ENCODE data around the gene PCSK6. TPM values are rescaled to one million over a fixed set of nuclear protein-coding genes. Genes with fewer than 3 reads are reported as not detected.

Gene PCSK6
- total RNA-seq, 1 donor from 2014 or later, result 3.7 TPM

GRCh38 chr15:101511717-101512116, 22.2 kb upstream of the PCSK6 start:
- DNase-seq (ENCODE audit: low read depth), result no peak
- TF ChIP-seq CTCF (conservative IDR thresholded peaks at IDR 0.05; ENCODE audit: low read depth, low read length), result no peak
- H3K4me3 ChIP-seq (ENCODE audit: low read depth, low read length), result no peak overlapping the region

GRCh38 chr15:101510212-101511197, 21.0 kb upstream of the PCSK6 start:
- no peak for TF ChIP-seq CTCF (conservative IDR thresholded peaks at IDR 0.05; ENCODE audit: low read depth, low read length)
- no peak overlapping the region for H3K4me3 ChIP-seq (ENCODE audit: low read depth, low read length)
- no peak for DNase-seq (ENCODE audit: low read depth)

GRCh38 chr15:101509279-101509678, 19.8 kb upstream of the PCSK6 start:
- DNase-seq (ENCODE audit: low read depth), result no peak
- TF ChIP-seq CTCF (conservative IDR thresholded peaks at IDR 0.05; ENCODE audit: low read depth, low read length), result no peak
- no peak overlapping the region for H3K4me3 ChIP-seq (ENCODE audit: low read depth, low read length)

- no peak overlapping the region for H3K4me3 ChIP-seq (ENCODE audit: low read depth, low read length)
- no peak for TF ChIP-seq CTCF (conservative IDR thresholded peaks at IDR 0.05; ENCODE audit: low read depth, low read length)
- DNase-seq (ENCODE audit: low read depth), result no peak
Measured at GRCh38 chr15:101506491-101506890, 17.0 kb upstream of the PCSK6 start.

GRCh38 chr15:101505610-101506337, 16.3 kb upstream of the PCSK6 start:
- H3K4me3 ChIP-seq (ENCODE audit: low read depth, low read length), result no peak overlapping the region
- DNase-seq (ENCODE audit: low read depth), result no peak
- TF ChIP-seq CTCF (conservative IDR thresholded peaks at IDR 0.05; ENCODE audit: low read depth, low read length), result no peak

- no peak overlapping the region for H3K4me3 ChIP-seq (ENCODE audit: low read depth, low read length)
- TF ChIP-seq CTCF (conservative IDR thresholded peaks at IDR 0.05; ENCODE audit: low read depth, low read length), result no peak
- DNase-seq (ENCODE audit: low read depth), result no peak
Measured at GRCh38 chr15:101504866-101505609, 15.5 kb upstream of the PCSK6 start.
